ENCODE measurements around the gene HOXC13.

HOXC13 gene

GRCh38 chr12:53961025-53961761 lies 22.6 kb downstream of the HOXC13 start:
- Histone ChIP-seq H3K79me2 (ENCODE audit: insufficient read depth, low read length) (no peaks in the 10 kb centered on the region), H3K4me2 (ENCODE audit: insufficient read depth, low read length) (no peak overlapping the region), H3K4me3 (ENCODE audit: low read depth in 1 of 2, low read length in 2 of 2) (no peak overlapping the region), H3K9ac (ENCODE audit: low read depth, low read length) (no peak overlapping the region), H3K36me3 (ENCODE audit: insufficient read depth, low read length) (no peaks in the 10 kb centered on the region), H3K27me3 (ENCODE audit: insufficient read depth, low read length, poor library complexity) (peaks cover 59% of the 10 kb centered on the region), H3K4me1 (ENCODE audit: insufficient read depth, low read length) (0 out of 2 replicates have a peak, but pooled peaks cover 2% of the 10 kb centered on the region), H3K9me3 (ENCODE audit: insufficient read depth, low read length, severe bottlenecking) (no peaks in the 10 kb centered on the region), H2AFZ (ENCODE audit: low read depth, low read length) (no peak overlapping the region), H3K27ac (ENCODE audit: low read length) (no peak overlapping the region), H4K20me1 (ENCODE audit: insufficient read depth, low read length) (no peaks in the 10 kb centered on the region)
- ATAC-seq (ENCODE audit: insufficient read depth, low read depth) (no peak), DNase-seq (no peak)
- TF ChIP-seq EZH2 (IDR thresholded peaks at IDR 0.05; ENCODE audit: borderline replicate concordance, low read depth, low read length, severe bottlenecking), result no peak
- TF ChIP-seq, protein P1, sequence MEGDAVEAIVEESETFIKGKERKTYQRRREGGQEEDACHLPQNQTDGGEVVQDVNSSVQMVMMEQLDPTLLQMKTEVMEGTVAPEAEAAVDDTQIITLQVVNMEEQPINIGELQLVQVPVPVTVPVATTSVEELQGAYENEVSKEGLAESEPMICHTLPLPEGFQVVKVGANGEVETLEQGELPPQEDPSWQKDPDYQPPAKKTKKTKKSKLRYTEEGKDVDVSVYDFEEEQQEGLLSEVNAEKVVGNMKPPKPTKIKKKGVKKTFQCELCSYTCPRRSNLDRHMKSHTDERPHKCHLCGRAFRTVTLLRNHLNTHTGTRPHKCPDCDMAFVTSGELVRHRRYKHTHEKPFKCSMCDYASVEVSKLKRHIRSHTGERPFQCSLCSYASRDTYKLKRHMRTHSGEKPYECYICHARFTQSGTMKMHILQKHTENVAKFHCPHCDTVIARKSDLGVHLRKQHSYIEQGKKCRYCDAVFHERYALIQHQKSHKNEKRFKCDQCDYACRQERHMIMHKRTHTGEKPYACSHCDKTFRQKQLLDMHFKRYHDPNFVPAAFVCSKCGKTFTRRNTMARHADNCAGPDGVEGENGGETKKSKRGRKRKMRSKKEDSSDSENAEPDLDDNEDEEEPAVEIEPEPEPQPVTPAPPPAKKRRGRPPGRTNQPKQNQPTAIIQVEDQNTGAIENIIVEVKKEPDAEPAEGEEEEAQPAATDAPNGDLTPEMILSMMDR (IDR thresholded peaks at IDR 0.05; ENCODE audit: borderline replicate concordance, extremely low read depth, low read length, poor library complexity, severe bottlenecking), result no peak

DNA sequence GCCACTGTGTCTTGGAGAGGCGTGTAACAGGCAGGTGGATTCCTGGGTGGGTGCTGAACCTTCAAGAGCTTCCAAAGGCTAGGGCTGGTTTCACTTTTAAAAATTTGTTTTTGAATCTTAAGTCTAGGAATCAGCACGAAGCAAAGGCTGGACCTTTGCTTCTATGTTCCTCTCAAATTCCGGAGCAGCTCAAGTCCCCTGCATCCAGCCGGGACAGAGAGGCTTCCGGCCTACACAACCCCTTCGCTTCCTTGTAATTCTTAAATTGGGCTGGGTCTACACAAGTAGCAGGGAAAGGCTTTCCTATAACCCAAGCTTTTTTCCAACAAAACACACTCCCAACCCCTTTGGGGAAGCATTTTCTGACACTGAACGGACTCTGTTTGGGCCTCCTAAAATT lies 24.4 kb downstream of the HOXC13 start:
- ATAC-seq (ENCODE audit: insufficient read depth, low read depth) (no peak), DNase-seq (no peak)
- H3K9me3 ChIP-seq (ENCODE audit: insufficient read depth, low read length, severe bottlenecking), result no peaks in the 10 kb centered on the region
- H4K20me1 ChIP-seq (ENCODE audit: insufficient read depth, low read length), result no peaks in the 10 kb centered on the region
- no peaks in the 10 kb centered on the region for H3K36me3 ChIP-seq (ENCODE audit: insufficient read depth, low read length)
- no peak overlapping the region for H2AFZ ChIP-seq (ENCODE audit: low read depth, low read length)
- TF ChIP-seq EZH2 (IDR thresholded peaks at IDR 0.05; ENCODE audit: borderline replicate concordance, low read depth, low read length, severe bottlenecking), result no peak
- TF ChIP-seq, protein P1 (IDR thresholded peaks at IDR 0.05; ENCODE audit: borderline replicate concordance, extremely low read depth, low read length, poor library complexity, severe bottlenecking), result no peak
- no peaks in the 10 kb centered on the region for H3K79me2 ChIP-seq (ENCODE audit: insufficient read depth, low read length)
- H3K4me2 ChIP-seq (ENCODE audit: insufficient read depth, low read length), result no peak overlapping the region
- H3K4me3 ChIP-seq (ENCODE audit: low read depth in 1 of 2, low read length in 2 of 2), result no peak overlapping the region
- peaks cover 61% of the 10 kb centered on the region for H3K27me3 ChIP-seq (ENCODE audit: insufficient read depth, low read length, poor library complexity)
- no peak overlapping the region for H3K9ac ChIP-seq (ENCODE audit: low read depth, low read length)
- H3K27ac ChIP-seq (ENCODE audit: low read length), result no peak overlapping the region
- H3K4me1 ChIP-seq (ENCODE audit: insufficient read depth, low read length), result 0 out of 2 replicates have a peak, but pooled peaks cover 2% of the 10 kb centered on the region

GRCh38 chr12:53963434-53964314 lies 25.0 kb downstream of the HOXC13 start:
- 0 out of 2 replicates have a peak, but pooled peaks cover 2% of the 10 kb centered on the region for H3K4me1 ChIP-seq (ENCODE audit: insufficient read depth, low read length)
- H3K4me3 ChIP-seq (ENCODE audit: low read depth in 1 of 2, low read length in 2 of 2), result no peak overlapping the region
- TF ChIP-seq, protein P1 (IDR thresholded peaks at IDR 0.05; ENCODE audit: borderline replicate concordance, extremely low read depth, low read length, poor library complexity, severe bottlenecking), result no peak
- no peak for TF ChIP-seq EZH2 (IDR thresholded peaks at IDR 0.05; ENCODE audit: borderline replicate concordance, low read depth, low read length, severe bottlenecking)
- no peaks in the 10 kb centered on the region for H4K20me1 ChIP-seq (ENCODE audit: insufficient read depth, low read length)
- H3K36me3 ChIP-seq (ENCODE audit: insufficient read depth, low read length), result no peaks in the 10 kb centered on the region
- H3K27ac ChIP-seq (ENCODE audit: low read length), result no peak overlapping the region
- no peak overlapping the region for H3K4me2 ChIP-seq (ENCODE audit: insufficient read depth, low read length)
- H2AFZ ChIP-seq (ENCODE audit: low read depth, low read length), result no peak overlapping the region
- DNase-seq (no peak), ATAC-seq (ENCODE audit: insufficient read depth, low read depth) (no peak)
- H3K27me3 ChIP-seq (ENCODE audit: insufficient read depth, low read length, poor library complexity), result peaks cover 59% of the 10 kb centered on the region
- H3K9ac ChIP-seq (ENCODE audit: low read depth, low read length), result no peak overlapping the region
- no peaks in the 10 kb centered on the region for H3K79me2 ChIP-seq (ENCODE audit: insufficient read depth, low read length)
- no peaks in the 10 kb centered on the region for H3K9me3 ChIP-seq (ENCODE audit: insufficient read depth, low read length, severe bottlenecking)
